ENCODE measurements around the gene ROM1.

DNA sequence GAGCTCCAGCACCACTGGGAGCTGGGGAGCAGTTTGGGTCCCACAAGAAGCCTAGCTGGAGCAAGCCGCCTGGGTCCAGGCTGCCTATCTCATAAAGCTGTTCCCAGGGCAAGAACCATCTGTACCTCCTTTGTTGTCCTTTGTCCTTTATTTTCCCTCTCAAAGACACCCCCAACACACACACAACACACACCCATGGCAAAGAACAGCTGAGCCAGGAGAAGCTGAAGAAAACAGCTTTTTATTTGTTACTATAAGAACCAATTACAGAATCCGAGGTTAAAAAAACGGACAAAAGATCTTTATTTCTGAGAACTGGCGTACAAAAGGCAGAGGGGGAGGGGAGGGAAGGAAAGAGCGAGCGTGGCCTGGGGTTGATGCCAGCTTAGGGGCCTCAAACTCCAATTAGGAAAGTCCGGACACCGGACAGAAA is 20.1 kb upstream of the ROM1 start:
- TF ChIP-seq POLR2AphosphoS5 (IDR thresholded peaks at IDR 0.05; ENCODE audit: insufficient read depth, low read depth, low read length) (no peak), POLR2A (IDR thresholded peaks at IDR 0.05; ENCODE audit: low read depth, low read length) (no peak), MYC (IDR thresholded peaks at IDR 0.05; ENCODE audit: low read depth, low read length) (no peak)
- TF ChIP-seq, protein P1, sequence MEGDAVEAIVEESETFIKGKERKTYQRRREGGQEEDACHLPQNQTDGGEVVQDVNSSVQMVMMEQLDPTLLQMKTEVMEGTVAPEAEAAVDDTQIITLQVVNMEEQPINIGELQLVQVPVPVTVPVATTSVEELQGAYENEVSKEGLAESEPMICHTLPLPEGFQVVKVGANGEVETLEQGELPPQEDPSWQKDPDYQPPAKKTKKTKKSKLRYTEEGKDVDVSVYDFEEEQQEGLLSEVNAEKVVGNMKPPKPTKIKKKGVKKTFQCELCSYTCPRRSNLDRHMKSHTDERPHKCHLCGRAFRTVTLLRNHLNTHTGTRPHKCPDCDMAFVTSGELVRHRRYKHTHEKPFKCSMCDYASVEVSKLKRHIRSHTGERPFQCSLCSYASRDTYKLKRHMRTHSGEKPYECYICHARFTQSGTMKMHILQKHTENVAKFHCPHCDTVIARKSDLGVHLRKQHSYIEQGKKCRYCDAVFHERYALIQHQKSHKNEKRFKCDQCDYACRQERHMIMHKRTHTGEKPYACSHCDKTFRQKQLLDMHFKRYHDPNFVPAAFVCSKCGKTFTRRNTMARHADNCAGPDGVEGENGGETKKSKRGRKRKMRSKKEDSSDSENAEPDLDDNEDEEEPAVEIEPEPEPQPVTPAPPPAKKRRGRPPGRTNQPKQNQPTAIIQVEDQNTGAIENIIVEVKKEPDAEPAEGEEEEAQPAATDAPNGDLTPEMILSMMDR (IDR thresholded peaks at IDR 0.05; ENCODE audit: extremely low read depth in 1 of 2, insufficient read depth in 1 of 2, low read depth in 1 of 2, low read length in 2 of 2): no peak

Measured in endothelial cell of umbilical vein (primary cell).